Activated CD8-positive, alpha-beta memory T cell treated with anti-CD3 and anti-CD28 coated beads, Interleukin-2, amount 50 U/mL, for 4 hours (primary cell): ENCODE measurements around the gene SLC37A2.

Experiments used
- DNase-seq: peaks from one replicate; pipeline ENCODE4 v3.0.0-alpha.2; 2020

Gene SLC37A2

GRCh38 chr11:125071846-125072217 is 8.7 kb downstream of the SLC37A2 start:
- DNase-seq, result no peak

GRCh38 chr11:125072218-125072960 is 9.3 kb downstream of the SLC37A2 start:
- no peak for DNase-seq

GRCh38 chr11:125072961-125073590 is 10.0 kb downstream of the SLC37A2 start:
- no peak for DNase-seq

GRCh38 chr11:125073616-125074483 is 10.7 kb downstream of the SLC37A2 start:
- DNase-seq, result no peak

- no peak for DNase-seq
These were observed 11.6 kb downstream of the SLC37A2 start for GRCh38 chr11:125074511-125075241.

- no peak for DNase-seq
These were observed 12.1 kb downstream of the SLC37A2 start for GRCh38 chr11:125075242-125075625.

- DNase-seq, result no peak
These were observed 12.8 kb downstream of the SLC37A2 start for GRCh38 chr11:125075900-125076317.

GRCh38 chr11:125076378-125076945 is 13.4 kb downstream of the SLC37A2 start:
- DNase-seq, result no peak

GRCh38 chr11:125078016-125078415 is 14.9 kb downstream of the SLC37A2 start:
- DNase-seq, result no peak

- DNase-seq, result no peak
These were observed 15.5 kb downstream of the SLC37A2 start for GRCh38 chr11:125078516-125079140.

GRCh38 chr11:125079151-125079877 is 16.2 kb downstream of the SLC37A2 start:
- no peak for DNase-seq

GRCh38 chr11:125079878-125080530 is 16.9 kb downstream of the SLC37A2 start:
- DNase-seq, result no peak

- DNase-seq, result no peak
These were observed 17.4 kb downstream of the SLC37A2 start for GRCh38 chr11:125080531-125080911.

GRCh38 chr11:125081098-125081798 is 18.1 kb downstream of the SLC37A2 start:
- DNase-seq, result no peak

GRCh38 chr11:125082040-125082439 is 18.9 kb downstream of the SLC37A2 start:
- DNase-seq, result no peak

- DNase-seq, result no peak
These were observed 19.7 kb downstream of the SLC37A2 start for GRCh38 chr11:125082611-125083311.

GRCh38 chr11:125083312-125084056 is 20.4 kb downstream of the SLC37A2 start:
- no peak for DNase-seq

- no peak for DNase-seq
These were observed 20.9 kb downstream of the SLC37A2 start for GRCh38 chr11:125084057-125084416.

GRCh38 chr11:125084761-125085231 is 21.7 kb downstream of the SLC37A2 start:
- no peak for DNase-seq
